Neural cell (in vitro differentiated cells): ENCODE results near the gene CHST8. TPM values are rescaled to one million over a fixed set of nuclear protein-coding genes. Genes with fewer than 3 reads are reported as not detected.

Experiments
- H2AFZ ChIP-seq: fragments of 200-600, 300-800 bp; sonication (generic), shearing (Covaris generic); 2 replicates; pipeline ENCODE4 v1.6.0; 2014; ENCODE audit warnings: low read depth, mild to moderate bottlenecking, antibody characterized with exemption, low read length, moderate library complexity
- H3F3A ChIP-seq: fragments of 200-600 bp; shearing (Covaris generic); 2 replicates; pipeline ENCODE4 v1.6.1; 2016; ENCODE audit warnings: mild to moderate bottlenecking, moderate library complexity, mixed read lengths, antibody characterized with exemption, low read length; ENCODE audit not compliant: insufficient read depth, poor library complexity, severe bottlenecking
- H3K27ac ChIP-seq: fragments of 200-600, 300-800 bp; sonication (generic), shearing (Covaris generic); 2 replicates; pipeline ENCODE4 v1.5.1; 2014; ENCODE audit warnings: mild to moderate bottlenecking, low read length, moderate library complexity
- H3K27me3 ChIP-seq: fragments of 300-800, 200-600 bp; sonication (generic), shearing (Covaris generic); 2 replicates; pipeline ENCODE4 v1.6.0; 2014; ENCODE audit warnings: mild to moderate bottlenecking, low read depth, low read length, moderate library complexity; ENCODE audit not compliant: insufficient read depth
- H3K36me3 ChIP-seq: fragments of 300-800, 200-600 bp; sonication (generic), shearing (Covaris generic); 2 replicates; pipeline ENCODE4 v1.5.1; 2014; ENCODE audit warnings: mild to moderate bottlenecking, antibody characterized with exemption, low read length, moderate library complexity; ENCODE audit not compliant: insufficient read depth
- H3K4me2 ChIP-seq: fragments of 300-800, 200-600 bp; sonication (generic), shearing (Covaris generic); 2 replicates; pipeline ENCODE4 v1.6.0; 2014; ENCODE audit warnings: mild to moderate bottlenecking, low read length
- H3K4me3 ChIP-seq: fragments of 300-800, 200-600 bp; sonication (generic), shearing (Covaris generic); 2 replicates; pipeline ENCODE4 v1.5.1; 2014; ENCODE audit warnings: mild to moderate bottlenecking, low read length, moderate library complexity
- H3K79me2 ChIP-seq: fragments of 200-600 bp; shearing (Covaris generic); replicated peaks from 2 replicates; pipeline ENCODE4 v1.6.0; 2014; ENCODE audit warnings: mild to moderate bottlenecking, low read length, moderate library complexity; ENCODE audit not compliant: insufficient read depth
- H3K9ac ChIP-seq: fragments of 300-800, 200-600 bp; sonication (generic), shearing (Covaris generic); 2 replicates; pipeline ENCODE4 v1.6.1; 2016; ENCODE audit warnings: mild to moderate bottlenecking, low read length, mixed read lengths
- H3K9me2 ChIP-seq: fragments of 200-600 bp; shearing (Covaris generic); 2 replicates; pipeline ENCODE4 v1.6.1; 2016; ENCODE audit warnings: mild to moderate bottlenecking, low read length, mixed read lengths; ENCODE audit not compliant: insufficient read depth
- H3K9me3 ChIP-seq: fragments of 200-600, 300-800 bp; sonication (generic), shearing (Covaris generic); 2 replicates; pipeline ENCODE4 v1.6.1; 2016; ENCODE audit warnings: mild to moderate bottlenecking, mixed run types, low read length, moderate library complexity, mixed read lengths
- H4K20me1 ChIP-seq: fragments of 200-600 bp; shearing (Covaris generic); 2 replicates; pipeline ENCODE4 v1.6.1; 2016; ENCODE audit warnings: mild to moderate bottlenecking, mixed run types; ENCODE audit not compliant: insufficient read depth
- EP300 ChIP-seq: fragments of 450-650 bp; conservative IDR thresholded peaks from 2 replicates; pipeline ENCODE4 v1.6.1; 2014; ENCODE audit warnings: antibody characterized with exemption, mild to moderate bottlenecking, moderate library complexity; ENCODE audit not compliant: poor library complexity, severe bottlenecking
- EZH2 ChIP-seq: fragments of 200-600, 300-800 bp; shearing (Covaris generic), sonication (generic); IDR thresholded peaks from 2 replicates; pipeline ENCODE4 v1.6.1; 2014; ENCODE audit warnings: antibody characterized with exemption, low read length, borderline replicate concordance, mild to moderate bottlenecking; ENCODE audit not compliant: insufficient read depth, poor library complexity, severe bottlenecking
- MXI1 ChIP-seq: fragments of 450-650 bp; conservative IDR thresholded peaks from 2 replicates; pipeline ENCODE4 v1.6.1; 2014; ENCODE audit warnings: antibody characterized with exemption, mild to moderate bottlenecking; ENCODE audit not compliant: poor library complexity, severe bottlenecking
- POLR2AphosphoS5 ChIP-seq: IDR thresholded peaks from 2 replicates; pipeline ENCODE4 v1.6.1; 2012
- RAD21 ChIP-seq: fragments of 450-650 bp; conservative IDR thresholded peaks from 2 replicates; pipeline ENCODE4 v1.6.1; 2014; ENCODE audit warnings: antibody characterized with exemption, mild to moderate bottlenecking, moderate library complexity
- REST ChIP-seq: IDR thresholded peaks from 2 replicates; pipeline ENCODE4 v1.6.1; 2012; ENCODE audit warnings: borderline replicate concordance
- SMC3 ChIP-seq: fragments of 450-650 bp; conservative IDR thresholded peaks from 2 replicates; pipeline ENCODE4 v1.6.1; 2014; ENCODE audit warnings: antibody characterized with exemption, mild to moderate bottlenecking, moderate library complexity; ENCODE audit not compliant: poor library complexity
- TAF1 ChIP-seq: IDR thresholded peaks from 2 replicates; pipeline ENCODE4 v1.6.1; 2012; ENCODE audit warnings: low read depth
- polyA plus RNA-seq: library from polyadenylated mRNA; depleted of rRNA; stranded (reverse); fragments of >200 nt; gene quantifications from 2 replicates; pipeline ENCODE4 v1.2.3, GENCODE V29; 2014
- TF ChIP-seq, protein P1 (sequence below): fragments of 450-650 bp; IDR thresholded peaks from 2 replicates; pipeline ENCODE4 v1.5.1; 2014; ENCODE audit warnings: antibody characterized with exemption, mild to moderate bottlenecking, moderate library complexity; ENCODE audit not compliant: poor library complexity, severe bottlenecking

Gene CHST8
- polyA plus RNA-seq, 1 donor from 2014 or later: 7.1 TPM

GRCh38 chr19:33691030-33691427, 69.3 kb downstream of the CHST8 start:
- no peaks in the 10 kb centered on the region for H3F3A ChIP-seq
- no peaks in the 10 kb centered on the region for H3K36me3 ChIP-seq
- H3K27ac ChIP-seq: no peak overlapping the region
- no peaks in the 10 kb centered on the region for H3K9me3 ChIP-seq
- H3K4me3 ChIP-seq: no peak overlapping the region
- peaks cover 3% of the 10 kb centered on the region for H3K27me3 ChIP-seq
- no peaks in the 10 kb centered on the region for H3K79me2 ChIP-seq
- H3K9ac ChIP-seq: no peak overlapping the region
- H2AFZ ChIP-seq: no peak overlapping the region
- H3K4me2 ChIP-seq: no peak overlapping the region
- H3K9me2 ChIP-seq: no peaks in the 10 kb centered on the region
- no peaks in the 10 kb centered on the region for H4K20me1 ChIP-seq
- TF ChIP-seq EZH2 (no peak), SMC3 (no peak), TAF1 (no peak), POLR2AphosphoS5 (no peak), MXI1 (no peak), RAD21 (no peak), REST (no peak), EP300 (no peak)
- TF ChIP-seq, protein P1, sequence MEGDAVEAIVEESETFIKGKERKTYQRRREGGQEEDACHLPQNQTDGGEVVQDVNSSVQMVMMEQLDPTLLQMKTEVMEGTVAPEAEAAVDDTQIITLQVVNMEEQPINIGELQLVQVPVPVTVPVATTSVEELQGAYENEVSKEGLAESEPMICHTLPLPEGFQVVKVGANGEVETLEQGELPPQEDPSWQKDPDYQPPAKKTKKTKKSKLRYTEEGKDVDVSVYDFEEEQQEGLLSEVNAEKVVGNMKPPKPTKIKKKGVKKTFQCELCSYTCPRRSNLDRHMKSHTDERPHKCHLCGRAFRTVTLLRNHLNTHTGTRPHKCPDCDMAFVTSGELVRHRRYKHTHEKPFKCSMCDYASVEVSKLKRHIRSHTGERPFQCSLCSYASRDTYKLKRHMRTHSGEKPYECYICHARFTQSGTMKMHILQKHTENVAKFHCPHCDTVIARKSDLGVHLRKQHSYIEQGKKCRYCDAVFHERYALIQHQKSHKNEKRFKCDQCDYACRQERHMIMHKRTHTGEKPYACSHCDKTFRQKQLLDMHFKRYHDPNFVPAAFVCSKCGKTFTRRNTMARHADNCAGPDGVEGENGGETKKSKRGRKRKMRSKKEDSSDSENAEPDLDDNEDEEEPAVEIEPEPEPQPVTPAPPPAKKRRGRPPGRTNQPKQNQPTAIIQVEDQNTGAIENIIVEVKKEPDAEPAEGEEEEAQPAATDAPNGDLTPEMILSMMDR: no peak

GRCh38 chr19:33691736-33692135, 70.0 kb downstream of the CHST8 start:
- no peak overlapping the region for H3K4me3 ChIP-seq
- no peak overlapping the region for H3K9ac ChIP-seq
- TF ChIP-seq MXI1: no peak
- H3F3A ChIP-seq: no peaks in the 10 kb centered on the region
- H3K9me3 ChIP-seq: no peaks in the 10 kb centered on the region
- no peaks in the 10 kb centered on the region for H3K36me3 ChIP-seq
- no peaks in the 10 kb centered on the region for H3K27me3 ChIP-seq
- H4K20me1 ChIP-seq: no peaks in the 10 kb centered on the region
- no peak overlapping the region for H2AFZ ChIP-seq
- H3K4me2 ChIP-seq: no peak overlapping the region
- no peaks in the 10 kb centered on the region for H3K79me2 ChIP-seq
- no peaks in the 10 kb centered on the region for H3K9me2 ChIP-seq
- no peak overlapping the region for H3K27ac ChIP-seq

DNA sequence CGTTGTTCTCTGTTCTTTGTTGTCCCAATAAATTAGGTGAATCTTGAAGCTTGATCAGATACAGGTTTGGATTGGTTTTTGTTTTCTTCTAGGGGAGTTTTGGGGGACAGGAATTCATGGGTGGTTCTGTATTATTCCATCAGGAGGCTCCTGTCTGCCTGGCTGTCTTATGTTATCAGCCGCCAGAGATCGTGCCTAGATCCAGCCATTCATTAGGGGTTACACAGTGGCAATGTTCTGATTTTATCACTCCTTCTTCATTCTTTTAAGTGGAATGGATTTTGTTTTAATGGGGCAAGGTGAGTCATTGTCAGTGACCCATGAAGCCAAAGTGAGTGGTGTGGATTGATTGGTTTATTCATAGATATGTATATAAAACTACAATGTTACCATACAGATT, 71.9 kb downstream of the CHST8 start:
- Histone ChIP-seq H3K79me2 (no peaks in the 10 kb centered on the region), H3K9me2 (no peaks in the 10 kb centered on the region)
- TF ChIP-seq REST (no peak), SMC3 (no peak), RAD21 (no peak), EZH2 (no peak), MXI1 (no peak), POLR2AphosphoS5 (no peak), EP300 (no peak), TAF1 (no peak)
- TF ChIP-seq, protein P1: no peak

More for the DNA sequence above, 71.9 kb downstream of the CHST8 start:
- H3F3A ChIP-seq: no peaks in the 10 kb centered on the region
- H4K20me1 ChIP-seq: no peaks in the 10 kb centered on the region
- no peak overlapping the region for H3K4me3 ChIP-seq
- H3K36me3 ChIP-seq: no peaks in the 10 kb centered on the region
- no peak overlapping the region for H3K4me2 ChIP-seq
- no peaks in the 10 kb centered on the region for H3K27me3 ChIP-seq
- H3K27ac ChIP-seq: no peak overlapping the region
- H3K9ac ChIP-seq: no peak overlapping the region
- no peaks in the 10 kb centered on the region for H3K9me3 ChIP-seq
- no peak overlapping the region for H2AFZ ChIP-seq
